Body of pancreas (tissue), 4 donors: ENCODE measurements around the gene MSH2.

ENCODE experiments used
- POLR2A ChIP-seq, 3 donors: fragments of 450-650 bp; IDR thresholded peaks; one replicate each; pipeline ENCODE4 v1.6.1; 2016; ENCODE audit warnings: antibody characterized with exemption in 3 of 3, mild to moderate bottlenecking in 2 of 3
- TF ChIP-seq, protein P1 (sequence below), 7 experiments: fragments of 450-650 bp in 4 of 7; fragments of 200-600 bp in 3 of 7; sonication (generic) in 3 of 7; IDR thresholded peaks; one replicate each; pipeline ENCODE4 v1.5.1; 2016 to 2019; ENCODE audit warnings: antibody characterized with exemption in 7 of 7

DNA sequence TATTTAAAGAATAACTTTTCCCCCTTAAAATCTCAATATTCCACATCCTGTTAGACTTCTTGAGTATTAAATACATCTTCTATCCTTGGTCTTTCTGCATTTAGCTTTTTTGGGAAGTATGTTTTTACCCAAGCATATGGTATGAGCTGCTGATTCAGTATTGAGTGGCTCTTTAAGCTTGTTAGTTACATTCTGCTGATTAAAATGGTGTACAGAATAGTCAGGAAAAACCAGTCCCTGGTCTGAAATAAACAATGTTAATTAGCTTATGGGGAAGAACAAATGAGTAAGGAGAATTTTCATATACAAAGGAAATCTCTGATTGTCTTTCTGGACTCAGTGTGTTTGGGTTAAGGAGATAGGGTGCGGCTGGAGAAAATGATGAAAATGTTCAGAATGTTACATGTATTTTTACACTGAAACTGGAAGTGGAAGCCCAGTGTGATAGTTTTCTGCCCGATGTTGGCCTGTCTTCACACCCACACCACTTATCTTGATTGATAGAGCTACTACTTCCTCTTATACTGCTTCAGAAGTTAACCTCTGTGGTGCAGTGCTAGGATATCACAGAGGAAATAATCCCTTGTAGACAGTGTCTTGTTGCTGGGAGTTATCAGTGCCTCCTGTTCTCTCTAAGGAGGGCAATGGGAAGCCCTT lies 84.0 kb downstream of the MSH2 start:
- TF ChIP-seq, protein P1, sequence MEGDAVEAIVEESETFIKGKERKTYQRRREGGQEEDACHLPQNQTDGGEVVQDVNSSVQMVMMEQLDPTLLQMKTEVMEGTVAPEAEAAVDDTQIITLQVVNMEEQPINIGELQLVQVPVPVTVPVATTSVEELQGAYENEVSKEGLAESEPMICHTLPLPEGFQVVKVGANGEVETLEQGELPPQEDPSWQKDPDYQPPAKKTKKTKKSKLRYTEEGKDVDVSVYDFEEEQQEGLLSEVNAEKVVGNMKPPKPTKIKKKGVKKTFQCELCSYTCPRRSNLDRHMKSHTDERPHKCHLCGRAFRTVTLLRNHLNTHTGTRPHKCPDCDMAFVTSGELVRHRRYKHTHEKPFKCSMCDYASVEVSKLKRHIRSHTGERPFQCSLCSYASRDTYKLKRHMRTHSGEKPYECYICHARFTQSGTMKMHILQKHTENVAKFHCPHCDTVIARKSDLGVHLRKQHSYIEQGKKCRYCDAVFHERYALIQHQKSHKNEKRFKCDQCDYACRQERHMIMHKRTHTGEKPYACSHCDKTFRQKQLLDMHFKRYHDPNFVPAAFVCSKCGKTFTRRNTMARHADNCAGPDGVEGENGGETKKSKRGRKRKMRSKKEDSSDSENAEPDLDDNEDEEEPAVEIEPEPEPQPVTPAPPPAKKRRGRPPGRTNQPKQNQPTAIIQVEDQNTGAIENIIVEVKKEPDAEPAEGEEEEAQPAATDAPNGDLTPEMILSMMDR (IDR thresholded peaks at IDR 0.05): no peak
- no peak for TF ChIP-seq POLR2A (IDR thresholded peaks at IDR 0.05)
